GM20000 (cell line): ENCODE results near the gene CNOT8.

Source experiments
- DNase-seq: peaks from one replicate; pipeline ENCODE4 v3.0.0; 2012; ENCODE audit warnings: low spot score
- CTCF ChIP-seq: IDR thresholded peaks from 2 replicates; pipeline ENCODE4 v1.5.1; 2012; ENCODE audit warnings: mild to moderate bottlenecking, control low read depth; ENCODE audit errors: extremely low read depth, missing control alignments

CNOT8 gene

GRCh38 chr5:154868702-154869101, 10.3 kb downstream of the CNOT8 start:
- TF ChIP-seq CTCF = no peak
- DNase-seq = no peak

GRCh38 chr5:154871734-154872133, 13.3 kb downstream of the CNOT8 start:
- no peak for TF ChIP-seq CTCF
- no peak for DNase-seq

GRCh38 chr5:154873791-154874331, 15.4 kb downstream of the CNOT8 start:
- no peak for TF ChIP-seq CTCF
- no peak for DNase-seq

- no peak for DNase-seq
- no peak for TF ChIP-seq CTCF
Observed at GRCh38 chr5:154878642-154879335, 20.4 kb downstream of the CNOT8 start.

- TF ChIP-seq CTCF = no peak
- DNase-seq = no peak
Observed at GRCh38 chr5:154881986-154882385, 23.6 kb downstream of the CNOT8 start.

- TF ChIP-seq CTCF = no peak
- no peak for DNase-seq
Observed at GRCh38 chr5:154884424-154884823, 26.0 kb downstream of the CNOT8 start.

GRCh38 chr5:154885439-154885838, 27.0 kb downstream of the CNOT8 start:
- DNase-seq = no peak
- TF ChIP-seq CTCF = no peak
